Effector CD4-positive, alpha-beta T cell (primary cell): ENCODE measurements around the gene CRB2. TPM values are rescaled to one million over a fixed set of nuclear protein-coding genes. Genes with fewer than 3 reads are reported as not detected.
A peak's percentile ranks its signal among the peaks of the same experiment; 100 is the strongest.

Experiments
- DNase-seq: peaks from one replicate; pipeline ENCODE4 v3.0.0-alpha.2; 2020
- total RNA-seq: gene quantifications from one replicate; lab custom pipeline; 2026; lab: John Stamatoyannopoulos, UW

The CRB2 gene
- total RNA-seq: not detected

DNA sequence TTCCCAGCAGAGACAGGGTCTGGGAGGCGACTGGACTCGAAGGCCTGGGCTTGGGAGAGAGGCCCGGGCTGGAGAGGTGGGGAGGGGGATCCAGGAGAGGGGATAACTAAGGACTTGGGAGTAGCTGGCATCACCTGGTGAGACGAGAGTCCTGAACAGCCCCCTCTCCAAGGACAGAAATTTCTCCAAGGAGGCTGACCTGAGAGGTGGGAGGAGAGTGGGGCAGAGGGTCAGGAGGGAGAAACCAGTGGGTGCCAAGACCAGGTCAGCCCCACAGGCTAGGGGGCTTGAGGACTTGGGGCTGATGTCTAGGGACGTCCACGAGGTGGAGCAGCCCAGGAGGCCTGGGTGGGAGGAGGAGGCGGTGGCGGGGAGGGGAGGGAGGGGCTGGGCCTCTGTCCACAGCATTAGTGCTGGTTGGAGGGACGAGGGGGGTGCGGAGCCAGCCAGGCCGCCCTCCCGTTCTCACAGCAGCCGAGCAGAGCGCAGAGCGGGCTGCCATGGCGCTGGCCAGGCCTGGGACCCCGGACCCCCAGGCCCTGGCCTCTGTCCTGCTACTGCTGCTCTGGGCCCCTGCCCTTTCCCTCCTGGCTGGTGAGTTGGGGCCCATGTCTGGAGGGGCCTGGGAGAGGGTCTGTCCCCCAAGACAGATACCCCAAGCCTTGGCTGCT, at the start of gene CRB2:
Gene CRB2, plus strand, starts transcription at position 437 of the 671 bp plus-strand sequence. Its CDS starts 64 bp downstream, at position 501.
- DNase-seq: no peak

DNA sequence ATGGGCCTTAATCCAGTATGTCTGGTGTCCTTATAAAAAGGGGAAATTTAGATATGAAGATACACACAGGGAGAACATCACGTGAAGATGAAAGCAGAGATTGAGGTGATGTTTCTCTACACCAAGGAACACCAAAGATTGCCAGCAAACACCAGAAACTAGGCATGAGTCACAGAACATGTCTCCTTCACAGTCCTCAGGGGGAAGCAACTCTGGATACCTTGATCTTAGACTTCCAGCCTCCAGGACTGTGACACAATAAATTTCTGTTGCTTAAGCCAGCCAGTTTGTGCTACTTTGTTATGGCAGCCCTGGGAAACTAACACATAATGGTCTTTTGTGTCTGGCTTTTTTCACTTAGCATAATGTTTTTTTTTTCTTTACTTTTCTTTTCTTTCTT, 46.4 kb upstream of the CRB2 start:
- DNase-seq: no peak

DNA sequence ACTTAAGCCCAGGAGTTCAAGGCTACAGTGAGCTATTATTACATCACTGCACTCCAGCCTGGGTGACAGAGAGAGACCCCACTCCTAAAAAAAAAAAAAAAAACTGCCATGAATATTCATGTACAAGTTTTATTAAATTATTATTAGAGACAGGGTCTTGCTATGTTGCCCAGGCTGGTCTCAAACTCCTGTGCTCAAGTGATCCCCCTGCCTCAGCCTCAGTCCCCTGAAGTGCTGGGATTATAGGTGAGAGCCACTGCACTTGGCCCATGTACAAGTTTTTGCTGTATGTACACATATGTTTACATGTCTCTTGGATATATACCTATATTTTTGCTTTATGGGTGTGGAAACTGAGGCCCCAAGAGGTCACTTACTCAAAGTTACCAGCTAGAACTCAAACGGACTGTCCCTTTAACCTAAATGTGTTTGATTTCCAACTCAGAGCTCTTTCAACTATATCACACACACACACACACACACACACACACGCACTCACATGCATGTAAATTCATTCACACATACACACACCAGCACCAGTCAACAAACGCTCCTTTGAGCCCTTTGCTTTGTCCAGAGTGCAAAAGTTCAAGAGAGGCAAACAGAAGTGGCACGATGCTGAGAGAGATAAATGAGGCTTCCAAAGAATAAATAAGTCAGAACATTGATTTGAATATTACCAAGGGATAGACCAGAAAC, 45.3 kb upstream of the CRB2 start:
- no peak for DNase-seq

DNA sequence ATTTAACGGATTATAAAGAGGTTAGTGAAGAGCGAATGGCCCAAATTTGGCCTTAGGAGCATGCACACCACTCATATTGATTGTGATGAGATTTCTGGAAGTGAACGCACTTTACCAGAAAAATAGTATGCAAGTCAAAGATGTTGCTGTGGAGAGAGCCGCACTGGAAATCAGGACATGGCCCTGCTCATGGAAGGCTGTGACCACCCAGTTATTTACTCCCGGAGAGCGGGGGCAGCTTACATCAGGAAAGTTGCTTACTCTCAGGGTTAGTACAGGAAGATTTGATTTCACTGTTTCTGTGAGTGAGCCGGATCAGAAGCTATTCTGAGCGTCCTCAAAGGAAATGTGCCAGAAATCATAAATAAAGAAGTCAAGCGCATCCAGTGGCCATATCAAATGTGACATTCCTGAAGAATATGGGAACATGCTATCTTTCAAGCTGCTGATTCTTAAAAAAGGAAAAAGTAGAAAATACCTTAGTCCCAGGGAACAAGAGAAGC, 44.7 kb upstream of the CRB2 start:
- DNase-seq: no peak

DNA sequence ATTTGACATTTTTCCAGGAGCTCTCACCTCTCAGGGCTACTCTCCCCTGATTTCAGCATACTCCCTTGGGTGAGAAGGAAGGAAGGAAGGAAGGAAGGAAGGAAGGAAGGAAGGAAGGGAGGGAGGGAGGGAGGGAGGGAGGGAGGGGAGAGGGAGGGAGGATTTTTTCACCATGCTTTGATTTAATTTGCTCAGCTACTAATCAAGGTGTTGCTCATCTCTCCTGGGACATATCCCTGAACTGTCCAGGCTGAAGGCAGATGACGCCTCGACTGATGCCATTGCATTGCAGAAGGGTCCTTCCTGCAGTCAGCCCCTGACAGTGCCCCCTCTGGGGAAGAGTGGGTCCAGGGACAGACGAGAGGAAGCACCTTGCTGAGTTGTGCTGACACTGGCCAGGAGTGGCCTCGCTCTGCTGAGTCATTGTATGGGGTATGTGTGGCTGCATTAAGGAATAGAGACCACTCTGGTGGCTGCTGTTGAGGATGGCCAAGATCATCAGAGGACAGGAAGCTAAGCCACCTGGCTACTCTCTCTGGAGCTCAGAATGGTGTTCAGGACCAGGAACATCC, 43.6 kb upstream of the CRB2 start:
- DNase-seq: no peak

DNA sequence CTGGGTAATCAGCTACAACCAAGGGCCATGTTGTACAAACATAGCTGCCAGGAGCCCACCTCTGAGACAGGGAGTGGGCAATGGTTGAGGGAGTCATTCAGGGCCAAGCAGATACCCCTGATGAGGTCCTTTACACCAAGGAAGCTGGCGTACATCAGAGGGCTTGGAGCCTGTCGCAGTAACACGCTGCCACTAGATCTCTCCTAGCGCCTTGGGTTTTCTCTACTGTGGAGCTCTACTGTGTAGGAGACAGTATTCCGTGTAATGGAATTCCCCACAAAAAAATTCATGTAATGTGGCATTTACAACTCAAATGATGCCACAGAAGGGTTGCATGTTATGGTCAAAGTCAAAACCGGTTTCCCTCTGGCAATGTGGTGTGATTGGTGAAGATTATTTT, 41.4 kb upstream of the CRB2 start:
- DNase-seq: no peak

DNA sequence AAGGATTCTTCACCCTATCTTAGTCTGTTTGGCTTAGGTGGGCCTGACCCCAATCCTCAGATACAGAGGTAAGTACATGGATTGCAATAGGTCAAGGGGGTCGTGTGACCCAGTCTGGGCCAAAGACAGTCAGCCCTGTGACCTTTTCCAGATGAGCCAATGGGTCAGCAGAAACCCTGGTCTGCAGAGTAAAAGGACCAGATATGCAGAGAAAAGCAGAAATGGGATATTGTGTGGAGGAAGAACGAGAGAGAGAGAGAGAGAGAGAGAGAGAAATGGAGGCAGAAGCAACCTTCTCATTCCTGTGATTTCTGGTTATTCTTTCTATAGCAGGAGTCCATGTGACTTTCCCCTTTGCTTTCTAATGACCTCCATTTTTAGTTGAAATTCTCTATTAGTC, 40.4 kb upstream of the CRB2 start:
- DNase-seq: no peak

DNA sequence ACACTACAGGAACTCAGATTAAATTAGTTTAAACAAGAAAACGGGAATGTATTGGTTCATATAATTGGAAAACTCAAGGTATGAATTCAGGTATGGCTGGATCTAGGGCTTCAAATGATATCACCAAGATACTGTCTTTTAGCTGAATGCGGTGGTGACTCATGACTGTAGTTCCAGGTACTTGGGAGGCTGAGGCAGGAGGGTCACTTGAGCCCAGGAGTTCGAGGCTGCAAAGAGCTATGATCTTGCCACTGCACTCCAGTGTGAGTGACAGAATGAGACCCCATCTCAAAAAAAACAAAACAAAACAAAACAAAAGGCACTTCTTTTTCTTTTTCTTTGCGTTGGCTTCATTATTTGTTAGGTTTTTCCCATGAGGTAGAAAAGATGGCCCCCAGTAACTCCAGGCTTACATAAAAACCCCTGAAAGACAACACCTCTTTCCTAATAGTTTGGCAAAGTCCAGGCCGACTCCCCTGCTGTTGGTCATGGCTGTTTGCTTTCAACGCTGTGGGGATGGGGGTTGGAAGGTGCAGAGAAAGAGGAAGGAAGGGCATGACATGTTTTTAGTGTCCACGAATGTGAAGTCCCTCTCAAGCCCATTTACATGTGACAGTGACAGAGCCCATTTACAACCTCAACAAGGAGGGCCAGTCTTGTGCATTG, 39.8 kb upstream of the CRB2 start:
- DNase-seq: no peak

DNA sequence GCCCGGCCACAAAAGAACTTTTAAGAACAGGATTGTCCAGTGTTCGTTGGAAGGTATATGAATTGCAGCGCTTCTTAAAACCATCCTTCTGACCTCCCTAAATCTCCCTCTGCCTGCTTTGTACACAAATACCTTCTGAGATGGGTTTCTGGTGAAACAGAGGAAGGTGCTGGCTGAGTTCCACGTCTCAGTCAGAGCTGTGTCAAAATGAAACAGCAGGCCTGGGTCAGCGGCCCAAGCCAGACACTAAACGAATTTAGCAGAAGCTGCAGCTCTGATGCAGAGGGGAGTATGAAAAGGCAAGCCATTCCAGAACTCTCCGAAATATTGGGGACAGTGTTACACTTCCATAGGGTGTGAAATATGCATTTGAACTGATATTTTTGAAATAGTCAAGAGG, 37.8 kb upstream of the CRB2 start:
- DNase-seq: no peak

DNA sequence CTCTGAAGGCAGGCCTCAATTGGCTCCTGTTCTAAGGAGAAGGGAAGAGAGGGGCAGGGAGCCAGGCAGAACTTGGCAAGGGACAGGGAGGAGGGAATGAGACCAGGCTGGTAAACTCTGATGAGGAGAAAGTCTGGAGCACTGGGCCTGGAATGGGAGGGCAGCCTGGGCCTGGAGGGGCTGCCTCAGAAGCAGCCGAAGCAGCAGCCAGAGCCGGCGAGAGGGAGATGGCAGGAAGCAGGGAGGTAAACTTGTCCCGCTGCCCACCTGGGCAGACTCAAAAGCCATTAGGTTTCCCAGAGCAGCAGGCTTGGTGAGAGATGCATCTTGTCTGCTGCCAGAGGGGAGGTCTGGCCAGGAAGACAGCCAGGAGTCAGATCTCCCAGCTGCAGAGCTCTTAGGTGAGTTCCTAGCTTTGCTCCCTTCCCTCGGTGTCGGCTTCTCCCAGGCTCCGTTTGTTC, 37.0 kb upstream of the CRB2 start:
- DNase-seq: no peak

DNA sequence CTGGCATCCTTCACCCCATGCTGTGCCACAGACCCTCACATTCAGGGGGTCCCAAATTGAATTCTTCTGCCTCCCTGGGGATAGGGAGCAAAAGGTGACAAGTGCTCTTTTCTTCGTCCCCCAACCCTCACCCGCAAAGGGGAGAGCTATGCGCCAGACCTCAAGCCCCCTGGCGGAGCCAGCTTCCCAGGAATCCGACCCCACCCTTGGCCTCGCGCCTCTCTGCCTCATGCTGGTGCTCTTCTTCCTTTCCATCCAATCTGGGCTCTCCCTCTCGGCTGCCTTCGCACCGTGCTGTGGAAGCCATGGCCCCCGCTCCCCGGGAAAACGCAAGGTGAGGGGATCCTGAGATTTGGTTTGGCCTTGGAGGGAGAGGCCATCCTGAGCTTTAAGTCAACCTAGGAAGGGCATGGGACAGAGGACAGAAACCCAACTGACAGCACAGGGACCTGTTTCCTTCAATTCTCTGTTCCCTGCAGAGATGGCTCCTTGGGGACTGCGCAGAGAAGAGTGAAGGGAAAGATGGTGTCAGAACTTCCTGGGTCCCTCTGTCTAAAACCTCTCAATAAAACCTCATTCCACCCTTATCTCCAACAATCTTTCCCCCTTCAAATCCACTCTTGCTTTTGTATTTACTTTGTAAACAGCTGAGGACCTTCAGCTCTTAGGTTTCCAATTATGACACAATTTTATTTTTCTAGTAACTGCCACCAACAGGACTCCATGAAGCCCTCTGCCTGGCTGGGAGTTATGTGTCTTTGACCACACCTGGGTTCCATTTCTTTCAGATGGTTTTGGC, 36.3 kb upstream of the CRB2 start:
- no peak for DNase-seq

DNA sequence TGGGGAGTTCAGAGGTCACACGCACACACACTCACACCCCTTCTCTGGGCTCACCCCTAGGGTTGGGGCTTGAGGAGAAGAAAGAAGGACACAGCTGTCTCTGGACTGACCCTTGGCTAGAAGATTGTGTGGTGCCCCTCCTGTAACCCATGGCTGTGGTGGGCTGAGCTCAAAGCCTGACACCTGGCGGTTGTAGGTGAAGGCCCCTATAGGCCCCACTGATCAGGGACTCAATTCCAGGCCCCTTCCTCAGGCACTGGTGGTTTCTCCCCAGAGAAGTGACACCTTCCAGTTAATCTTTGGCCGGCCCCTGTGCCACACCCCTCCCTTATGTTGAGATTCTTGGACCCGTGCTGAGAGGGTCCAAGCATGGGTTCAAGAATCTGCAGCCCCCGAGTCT, 35.2 kb upstream of the CRB2 start:
- DNase-seq: no peak

DNA sequence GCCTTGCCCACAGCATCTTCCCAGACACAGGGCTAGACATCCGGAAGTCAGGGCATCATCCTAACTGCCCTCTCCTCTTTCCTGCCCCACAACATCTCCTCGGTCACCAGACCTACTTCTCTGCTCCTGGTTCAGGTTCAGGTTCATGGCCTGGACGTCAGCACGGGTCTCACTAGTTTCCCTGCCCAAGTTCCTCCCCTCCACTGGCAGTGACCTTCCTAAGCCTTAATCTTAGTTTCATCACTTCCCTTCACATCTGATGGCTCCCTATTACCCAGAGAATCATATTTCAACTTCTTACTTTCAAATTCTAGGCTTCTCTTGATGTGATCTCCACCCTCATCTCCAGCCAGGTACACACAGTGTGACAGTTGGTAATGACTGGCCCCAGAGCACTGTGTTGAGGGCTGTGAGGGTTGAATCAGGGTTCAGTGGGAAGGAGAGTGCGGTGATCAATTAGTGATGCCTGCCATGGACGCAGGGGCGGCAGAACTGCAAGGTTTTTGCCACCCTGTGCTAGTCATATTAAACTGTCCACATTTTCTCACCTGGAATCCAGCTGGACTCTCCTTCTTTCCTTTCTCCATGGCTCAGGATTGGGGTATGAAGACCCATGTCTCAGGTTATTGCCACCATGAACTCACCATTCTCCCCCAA, 34.3 kb upstream of the CRB2 start:
- DNase-seq: no peak

DNA sequence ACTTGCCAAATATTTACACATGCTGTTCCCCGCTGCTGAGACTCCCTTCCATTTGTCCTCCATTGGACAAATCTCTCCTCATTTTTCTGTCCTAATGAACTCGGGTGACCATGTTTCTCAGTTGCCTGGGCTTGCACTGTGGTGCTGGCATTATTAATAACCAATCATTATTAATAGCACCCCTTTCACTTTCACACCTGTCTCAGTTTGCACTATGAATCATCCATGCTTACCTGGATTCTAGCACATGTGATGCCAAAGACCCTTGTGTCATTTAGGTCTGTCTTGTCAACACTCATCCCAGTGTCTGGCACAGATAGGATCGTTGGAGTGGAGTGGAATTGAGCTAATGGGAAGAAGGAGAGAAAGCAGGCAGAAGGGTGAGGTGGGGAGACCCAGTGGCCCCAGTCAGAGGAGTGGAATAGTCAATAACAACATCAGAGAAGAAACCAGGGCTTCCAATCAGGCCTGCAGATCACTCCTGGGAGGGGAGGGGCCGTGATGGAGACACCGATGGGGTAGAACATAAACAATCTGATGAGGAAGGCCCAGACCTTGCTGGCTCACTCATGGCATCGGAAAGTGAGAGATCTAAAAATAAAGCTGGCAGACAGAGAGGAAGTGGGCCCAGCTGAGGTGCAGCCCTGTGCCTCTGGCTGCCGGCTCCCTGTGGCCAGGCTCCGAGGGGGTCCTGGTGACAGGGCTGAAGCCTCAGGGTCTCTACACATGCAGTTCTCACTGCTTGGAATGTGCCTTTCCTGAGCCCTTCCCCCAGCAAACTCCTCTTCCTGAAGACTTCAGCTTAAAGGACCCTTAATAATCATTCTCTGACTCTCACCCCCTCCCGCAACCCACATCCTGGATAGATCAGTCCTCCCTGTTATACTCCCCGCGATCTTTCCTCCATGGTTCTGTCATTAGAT, 33.5 kb upstream of the CRB2 start:
- DNase-seq: peak; percentile 41

DNA sequence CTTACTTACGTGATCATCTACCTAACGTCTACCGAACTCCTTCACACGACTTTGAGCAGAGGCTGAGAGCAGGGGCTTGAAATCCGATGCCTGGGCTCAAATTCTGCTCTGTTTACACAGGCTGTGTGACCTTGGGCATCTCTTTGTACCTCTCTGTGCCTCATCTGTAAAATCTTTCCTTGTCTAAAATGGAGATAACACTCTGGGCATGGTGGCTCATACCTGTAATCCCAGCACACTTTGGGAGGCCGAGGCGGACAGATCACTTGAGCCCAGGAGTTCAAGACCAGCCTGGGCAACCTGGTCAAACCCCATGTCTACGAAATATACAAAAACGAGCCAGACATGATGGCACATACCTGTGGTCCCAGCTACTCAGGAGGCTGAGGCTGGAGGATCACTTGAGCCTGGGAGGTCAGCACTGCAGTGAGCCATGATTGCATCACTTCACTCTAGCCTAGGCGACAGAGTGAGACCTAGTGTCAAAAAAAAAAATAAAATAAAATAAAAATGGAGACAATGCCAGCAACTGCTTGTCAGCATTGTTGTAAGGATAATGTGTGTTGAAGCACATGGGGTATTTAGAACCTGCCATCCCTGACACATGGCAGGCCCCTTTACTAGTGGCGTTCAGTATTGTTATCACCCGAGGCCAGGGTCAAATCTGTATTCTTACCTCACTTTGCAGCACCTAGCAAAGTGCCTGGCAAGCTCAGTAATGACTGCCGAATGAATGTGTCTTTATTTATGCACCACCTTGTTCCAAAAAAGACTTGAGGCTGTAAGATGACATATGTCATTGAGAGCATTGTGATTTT, 32.6 kb upstream of the CRB2 start:
- DNase-seq: no peak

DNA sequence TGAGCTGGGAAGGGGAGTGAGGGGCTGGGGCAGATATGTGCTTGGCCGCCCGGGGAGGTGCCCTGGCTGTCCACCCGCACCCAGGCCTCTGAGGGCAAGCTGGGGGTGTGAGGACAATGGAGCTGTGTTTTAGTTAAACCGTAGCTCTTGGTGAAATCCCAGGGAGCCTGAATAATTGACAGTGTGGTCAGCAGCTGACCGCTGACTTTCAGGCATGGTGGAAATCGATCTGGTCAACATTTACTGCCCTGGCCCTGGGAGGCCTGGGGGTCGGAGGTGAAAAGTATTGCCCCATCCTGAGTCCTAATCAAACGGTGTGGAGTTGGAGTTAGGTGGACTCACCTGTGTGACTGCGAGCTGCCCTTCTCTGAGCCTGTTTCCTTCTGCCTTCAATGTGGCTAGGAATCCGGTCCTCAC, 31.2 kb upstream of the CRB2 start:
- no peak for DNase-seq

DNA sequence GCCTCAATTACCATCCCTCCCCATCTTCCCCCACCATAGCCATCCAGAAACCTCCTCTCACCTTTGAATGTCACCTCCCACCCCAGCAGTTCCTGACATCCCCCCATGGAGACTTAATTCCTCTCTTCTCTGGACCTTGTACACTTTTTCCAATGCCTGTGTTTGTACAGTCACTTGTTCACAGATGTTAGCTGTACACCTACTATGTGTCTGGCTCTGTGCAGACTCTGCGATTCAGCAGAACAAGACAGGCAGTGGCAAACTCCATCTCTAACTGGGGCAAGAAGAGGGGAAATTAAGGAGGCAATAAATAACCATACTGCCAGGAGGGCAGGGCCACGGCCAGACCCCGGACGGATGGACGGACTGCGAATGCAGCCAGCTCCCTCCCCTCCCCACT, 29.8 kb upstream of the CRB2 start:
- no peak for DNase-seq

DNA sequence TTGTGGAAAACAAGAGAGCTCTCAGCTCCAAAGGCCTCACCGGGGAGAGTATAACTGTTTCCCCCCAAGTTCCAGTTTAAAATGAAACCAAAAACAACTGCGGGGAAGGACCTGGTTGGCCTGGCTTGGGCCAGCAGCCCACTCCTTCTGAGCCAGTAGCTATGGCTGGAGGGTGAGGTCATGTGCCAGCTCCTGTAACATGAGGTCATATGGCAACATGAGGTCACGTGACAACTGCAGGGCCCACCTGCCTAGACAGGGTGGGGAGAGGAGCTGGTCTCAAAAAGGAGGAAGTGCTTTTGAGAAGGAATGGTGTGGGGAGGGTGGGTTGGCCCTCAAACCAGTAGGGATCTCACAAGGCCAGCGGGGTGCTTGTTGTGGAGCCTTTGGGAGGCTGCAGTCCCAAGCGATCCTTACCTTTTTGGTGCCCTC, 29.3 kb upstream of the CRB2 start:
- no peak for DNase-seq

DNA sequence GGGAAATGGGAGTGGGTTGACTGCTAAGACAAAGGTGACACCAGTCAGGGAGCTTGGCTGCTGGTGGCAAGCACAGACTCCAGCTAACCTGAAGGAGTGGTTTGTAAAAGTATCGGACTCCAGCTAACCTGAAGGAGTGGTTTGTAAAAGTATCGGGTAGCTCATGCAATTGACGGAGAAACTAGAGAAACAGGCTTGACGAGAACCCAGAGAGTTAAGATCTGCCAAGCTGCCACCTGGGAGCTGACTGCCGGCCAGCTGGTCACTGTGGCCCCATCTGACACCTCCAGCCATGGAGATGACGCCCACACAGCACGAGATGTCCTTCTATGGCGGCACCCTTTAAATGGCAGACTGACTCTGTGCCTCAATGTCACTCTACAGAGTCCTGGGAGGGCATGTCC, 28.3 kb upstream of the CRB2 start:
- DNase-seq: no peak
